ENCODE results near the gene FAR1.

The FAR1 gene

DNA sequence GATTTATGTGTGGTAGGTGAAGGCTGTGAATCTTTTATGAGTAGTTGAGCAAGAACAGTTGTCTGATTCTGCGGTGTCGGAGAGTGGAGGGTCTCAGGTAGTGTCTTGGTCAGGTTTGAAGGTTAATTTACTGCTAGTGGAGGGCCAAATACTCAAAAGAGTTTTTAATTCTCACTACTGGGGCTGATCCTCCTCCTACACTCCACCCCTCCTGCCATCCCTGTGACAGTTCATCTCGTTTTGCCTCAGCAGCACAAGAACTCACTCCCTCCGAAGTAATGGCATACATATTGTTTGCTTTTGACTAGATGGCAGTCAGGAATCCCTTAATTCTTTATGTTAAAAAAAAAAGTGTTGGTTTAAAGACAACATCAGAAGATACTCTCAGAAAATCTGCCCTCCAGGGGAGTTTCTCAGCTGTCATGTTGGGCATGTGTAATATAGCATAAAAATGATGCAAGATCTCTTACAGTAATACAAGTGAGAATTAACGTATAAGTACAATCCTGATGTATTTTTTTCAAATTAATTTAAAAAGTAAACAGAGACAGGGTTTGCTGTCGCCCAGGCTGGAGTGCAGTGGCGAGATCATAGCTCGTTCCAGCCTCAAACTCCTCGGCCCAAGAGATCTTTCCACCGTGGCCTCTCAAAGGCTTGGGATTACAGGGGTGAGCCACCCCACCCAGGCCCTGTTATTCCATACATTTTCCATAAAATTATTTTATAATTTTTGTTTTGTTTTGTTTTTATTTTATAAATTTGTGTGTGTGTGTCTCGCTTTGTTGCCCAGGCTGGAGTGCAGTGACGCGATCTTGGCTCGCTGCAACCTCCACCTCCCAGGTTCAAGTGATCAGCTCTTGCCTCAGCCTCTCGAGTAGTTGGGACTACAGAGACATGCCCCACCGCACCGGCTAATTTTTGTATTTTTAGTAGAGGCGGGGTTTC, 1.3 kb downstream of the FAR1 start:
- no peak for DNase-seq (ENCODE audit: low read depth in 3 of 3)

DNA sequence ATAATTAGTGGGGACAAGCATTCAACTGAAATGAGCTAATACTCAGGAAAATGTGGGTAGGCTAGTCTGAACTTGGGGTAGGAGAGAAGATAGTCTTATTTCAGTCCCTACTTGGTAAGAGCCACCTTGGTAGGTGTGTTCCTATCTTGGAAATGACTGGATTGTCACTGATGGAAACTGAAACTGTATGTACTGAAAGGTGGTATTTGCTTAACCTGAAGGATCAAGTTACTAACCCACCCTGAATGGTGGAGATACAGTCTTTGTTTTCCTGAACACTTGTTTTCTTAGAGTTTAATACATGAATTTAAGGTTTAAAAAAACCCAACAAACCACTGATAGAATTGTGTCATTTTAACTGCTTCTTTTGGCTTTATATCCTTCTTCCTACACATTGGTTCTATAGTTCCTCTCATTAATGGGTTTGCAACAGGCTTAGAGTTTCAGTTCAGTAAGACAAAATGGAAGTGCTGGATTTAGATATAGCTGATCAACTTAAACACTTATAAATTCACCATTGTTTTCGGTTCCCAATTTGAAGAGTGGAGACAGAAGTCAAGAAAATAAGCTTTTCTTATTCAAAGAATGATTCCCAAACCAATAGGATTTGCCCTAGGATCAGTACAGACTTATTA, 4.2 kb downstream of the FAR1 start:
- DNase-seq (ENCODE audit: low read depth in 3 of 3) = no peak

DNA sequence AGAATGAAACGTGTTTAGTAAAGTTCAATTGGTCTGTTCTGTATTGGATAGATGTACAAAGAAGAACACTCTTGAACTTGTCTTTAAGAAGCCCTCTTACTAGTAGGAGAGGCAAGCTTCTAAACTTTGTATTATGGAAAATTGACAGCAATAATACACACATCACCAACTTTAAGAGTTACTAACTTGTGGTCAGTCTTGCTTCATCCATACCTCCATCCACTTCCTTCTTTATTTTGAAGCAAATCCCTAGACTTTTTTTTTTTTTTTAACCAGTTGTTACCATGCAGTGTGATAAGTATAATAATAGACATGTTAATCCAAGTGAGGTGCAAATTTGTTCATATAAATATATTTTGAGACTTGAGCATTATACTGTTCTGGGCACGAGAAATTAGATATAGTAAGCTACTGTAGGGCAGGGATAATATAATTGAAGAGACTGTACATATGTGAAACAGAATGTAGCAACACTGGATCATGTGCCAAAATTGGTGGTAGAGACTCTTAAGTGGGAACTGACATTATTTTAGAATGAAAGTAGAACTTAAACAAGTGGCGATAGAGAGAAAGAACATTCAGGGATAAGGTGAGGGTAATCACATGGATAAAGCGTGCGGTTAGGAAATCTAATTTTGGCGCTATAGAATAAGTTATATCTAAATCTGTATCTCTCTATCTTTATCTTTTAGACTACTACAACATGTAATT, 6.5 kb downstream of the FAR1 start:
- no peak for DNase-seq (ENCODE audit: low read depth in 3 of 3)

DNA sequence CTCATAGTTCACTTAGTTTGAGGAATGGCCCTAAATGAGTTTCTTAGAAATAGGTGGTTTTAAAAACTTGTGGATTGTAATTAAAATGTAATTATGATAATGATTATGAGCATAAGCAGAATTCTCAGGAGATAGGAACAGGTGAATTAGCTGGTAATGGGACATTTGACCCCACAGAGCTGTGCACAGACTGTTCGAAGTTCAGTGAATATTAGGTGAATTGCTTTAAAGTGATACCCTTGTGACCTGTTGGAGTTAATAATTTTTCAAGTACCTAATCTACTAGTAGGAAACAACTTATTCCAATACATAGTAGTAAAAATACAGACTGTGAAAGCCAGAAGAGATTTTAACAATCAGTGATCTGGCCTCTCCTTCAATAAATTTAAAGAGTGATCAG, 8.1 kb downstream of the FAR1 start:
- no peak for DNase-seq (ENCODE audit: low read depth in 3 of 3)

DNA sequence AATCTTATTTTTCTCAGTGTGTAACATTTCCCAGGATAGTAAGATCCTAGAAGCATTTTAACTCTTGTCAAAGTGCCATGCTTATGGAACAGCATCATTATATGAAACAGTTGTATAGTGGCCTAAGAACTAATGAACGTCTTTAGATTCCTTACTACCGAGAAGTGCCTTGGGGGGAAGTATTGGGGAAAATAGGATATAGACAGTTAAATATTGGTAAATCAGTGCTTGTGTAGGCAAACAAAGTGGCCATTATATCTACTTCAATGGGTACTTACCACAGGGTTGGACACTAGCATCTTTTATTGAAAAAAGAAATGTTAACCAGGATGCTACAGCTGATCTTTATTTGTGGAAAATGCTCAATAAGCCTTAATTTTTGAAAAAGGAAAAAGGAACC, 11.3 kb downstream of the FAR1 start:
- no peak for DNase-seq (ENCODE audit: low read depth in 3 of 3)

DNA sequence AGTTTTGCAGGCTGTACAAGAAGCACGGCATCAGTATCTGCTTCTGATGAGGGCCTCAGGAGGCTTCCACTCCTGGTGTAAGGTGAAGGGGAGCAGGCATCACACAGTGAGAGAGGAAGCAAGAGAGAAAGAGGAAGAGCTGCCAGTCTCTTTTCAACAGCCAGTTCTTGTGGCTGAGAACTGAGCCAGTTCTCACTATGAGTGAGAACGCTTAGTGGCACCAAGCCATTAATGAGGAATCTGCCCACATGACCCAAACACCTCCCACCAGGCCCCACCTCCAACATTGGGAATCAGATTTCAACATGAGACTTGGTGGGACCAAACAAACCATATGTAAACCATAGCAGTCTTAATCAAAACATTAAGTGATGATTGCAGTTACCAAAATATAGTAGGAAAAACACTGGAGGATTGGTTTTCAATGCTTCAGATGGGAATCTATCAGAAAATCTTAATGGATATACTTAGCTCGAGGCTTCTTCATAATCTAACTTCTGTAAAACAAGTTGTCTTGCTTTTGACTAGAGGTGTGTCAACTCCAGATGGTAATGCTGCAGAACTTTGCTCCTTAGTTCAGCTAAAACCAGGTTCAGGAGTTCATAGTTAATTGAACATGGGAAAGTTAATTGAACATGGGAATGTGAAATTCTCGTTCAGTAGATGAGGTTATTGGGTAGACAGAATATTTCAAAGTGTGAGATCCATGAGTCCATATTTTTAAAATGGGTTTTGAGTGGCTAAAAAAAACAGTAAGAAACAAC, 12.2 kb downstream of the FAR1 start:
- DNase-seq (ENCODE audit: low read depth in 3 of 3) = no peak

DNA sequence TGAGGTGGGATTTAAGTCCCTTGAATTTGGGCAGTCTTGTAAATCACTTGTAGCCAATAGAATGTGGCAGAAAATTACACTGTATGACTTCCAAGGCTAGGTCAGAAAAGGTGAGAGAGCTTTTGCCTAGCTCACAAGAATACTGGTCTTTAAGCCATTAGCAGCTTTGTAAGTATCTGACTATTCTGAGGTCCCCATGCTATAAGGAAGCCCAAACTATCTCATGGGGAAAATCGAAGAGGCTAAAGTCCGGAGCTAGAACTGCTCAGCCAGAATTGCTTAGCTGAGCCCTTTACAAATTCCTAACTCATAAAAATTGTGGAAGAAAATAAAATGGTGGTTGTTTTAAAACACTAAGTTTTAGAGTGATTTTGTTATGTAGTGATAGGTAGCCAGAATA, 13.0 kb downstream of the FAR1 start:
- DNase-seq (ENCODE audit: low read depth in 3 of 3) = no peak

DNA sequence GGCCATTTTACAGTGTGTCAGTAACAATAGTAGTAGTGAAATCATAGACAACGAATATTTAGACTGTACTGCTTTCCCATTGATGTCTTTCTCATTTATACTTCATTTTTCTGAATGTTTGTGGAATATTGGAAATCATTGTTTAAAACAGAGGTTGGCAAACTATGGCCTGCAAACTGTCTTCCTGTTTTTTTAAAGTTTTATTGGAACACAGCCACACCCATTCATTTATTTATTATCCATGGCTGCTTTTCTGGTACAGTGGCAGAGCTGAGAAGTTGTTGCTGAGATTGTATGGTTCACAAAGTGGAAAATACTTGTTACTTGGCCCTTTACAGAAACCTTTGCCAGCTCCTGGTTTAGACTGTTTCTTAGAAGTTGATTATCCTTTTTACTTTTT, 13.7 kb downstream of the FAR1 start:
- DNase-seq (ENCODE audit: low read depth in 3 of 3) = no peak

DNA sequence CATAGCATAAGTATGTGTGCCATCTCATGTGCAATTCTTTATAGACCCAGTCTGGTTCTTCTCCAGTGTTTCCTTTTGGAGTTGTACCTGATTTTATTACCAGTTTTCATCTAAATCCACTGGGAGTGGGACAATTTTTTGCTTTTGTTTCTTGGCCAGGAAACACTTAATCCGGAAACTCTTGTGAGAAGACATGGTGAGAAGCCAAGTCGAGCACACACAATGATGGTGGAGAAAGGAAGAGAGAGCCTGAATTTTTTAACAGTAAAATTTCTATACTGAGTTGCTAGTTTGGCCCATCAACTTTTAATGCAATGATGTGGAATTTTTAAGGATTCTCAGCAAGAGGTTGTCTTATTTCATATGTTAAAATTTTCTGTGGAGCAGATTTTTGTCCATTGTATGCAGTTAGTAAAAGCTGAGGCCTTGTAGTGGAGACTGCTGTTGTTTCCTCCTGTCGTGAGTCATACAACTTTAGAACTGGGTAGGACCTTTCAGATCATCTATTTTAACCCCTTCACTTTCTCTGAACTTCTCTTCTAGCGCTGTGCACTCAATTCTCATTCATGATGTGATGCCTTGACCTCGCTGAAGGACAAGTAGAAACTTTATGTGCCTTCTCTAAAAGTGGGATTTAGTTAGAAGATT, 17.1 kb downstream of the FAR1 start:
- DNase-seq (ENCODE audit: low read depth in 3 of 3) = no peak

DNA sequence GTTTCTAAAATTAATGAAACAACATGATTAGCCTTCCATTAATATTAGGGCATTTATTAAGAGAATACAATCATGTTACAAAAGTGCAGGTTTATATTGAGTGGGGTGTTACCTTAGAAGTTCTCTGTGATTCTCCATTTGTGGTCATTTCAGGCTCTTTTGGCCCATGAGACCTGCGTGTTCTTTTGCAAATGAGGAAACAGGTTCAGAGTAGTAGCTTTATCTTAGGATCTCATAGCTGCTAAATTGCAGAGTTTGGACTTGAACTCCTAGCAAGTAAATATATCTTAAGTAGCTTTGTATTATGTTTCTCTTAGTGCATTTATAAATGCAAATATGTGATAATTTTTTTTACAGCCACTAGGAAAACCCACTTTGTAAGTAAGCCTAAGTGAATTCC, 18.3 kb downstream of the FAR1 start:
- DNase-seq (ENCODE audit: low read depth in 3 of 3) = no peak

DNA sequence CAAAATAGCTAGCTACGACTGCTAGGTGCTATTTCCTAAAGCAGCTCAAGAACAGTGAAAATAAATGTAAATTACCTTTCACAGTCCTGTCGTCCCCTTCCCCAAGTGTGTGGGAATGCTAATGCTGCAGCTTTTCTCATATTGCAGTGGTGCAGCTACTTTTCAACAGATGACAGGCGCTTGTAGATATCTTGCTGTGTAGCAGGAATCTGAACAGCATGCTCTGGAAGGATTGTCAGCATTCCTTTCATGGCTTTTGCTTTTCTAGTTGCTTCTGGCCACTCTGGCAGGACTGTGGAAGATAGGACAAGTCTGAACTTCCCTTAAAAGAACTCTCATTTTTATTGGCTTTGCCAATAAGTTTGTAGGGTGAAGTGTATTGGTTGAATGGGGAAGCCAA, 18.8 kb downstream of the FAR1 start:
- DNase-seq (ENCODE audit: low read depth in 3 of 3) = no peak

DNA sequence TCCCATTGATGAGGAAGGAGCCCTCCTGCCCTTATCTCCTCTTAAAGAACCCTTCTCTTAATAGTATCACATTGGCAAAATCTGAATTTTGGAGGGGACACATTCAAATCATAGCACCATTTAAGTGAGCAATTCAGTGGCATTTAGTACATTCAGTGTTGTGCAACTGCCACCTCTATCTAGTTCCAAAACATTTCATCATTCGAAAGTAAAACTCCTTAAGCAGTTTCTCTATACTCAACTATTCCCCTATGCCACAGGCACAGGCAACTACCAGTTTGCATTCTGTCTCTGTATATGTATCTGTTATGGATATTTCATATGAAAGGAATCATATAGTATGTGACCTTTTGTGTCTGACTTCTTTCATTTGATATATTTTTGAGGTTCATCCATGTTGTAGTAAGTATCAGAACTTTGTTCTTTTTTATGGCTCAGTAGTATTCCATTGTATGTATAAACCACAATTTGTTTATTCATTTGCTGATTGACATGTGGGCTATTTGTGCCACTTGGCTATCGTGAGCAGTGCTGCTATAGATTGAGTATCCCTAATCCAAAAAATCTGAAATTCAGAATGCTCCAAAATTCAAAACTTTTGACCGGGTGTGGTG, 22.9 kb downstream of the FAR1 start:
- no peak for DNase-seq (ENCODE audit: low read depth in 3 of 3)

DNA sequence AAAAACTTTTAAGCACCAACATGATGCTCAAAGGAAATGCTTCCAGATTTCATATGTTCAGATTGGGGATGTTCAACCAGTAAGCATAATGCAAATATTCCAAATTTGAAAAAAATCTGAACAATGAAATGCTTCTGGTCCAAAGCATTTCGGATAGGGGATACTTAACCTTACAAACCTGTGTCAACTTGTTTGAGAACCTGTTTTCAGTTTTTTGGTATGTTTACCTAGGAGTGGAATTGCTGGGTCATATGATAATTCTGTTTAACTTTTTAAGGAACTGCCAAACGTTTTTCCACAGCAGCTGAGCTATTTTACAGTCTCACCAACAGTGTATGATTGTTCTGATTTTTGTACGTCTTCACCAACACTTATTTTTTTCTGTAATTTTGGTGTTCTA, 23.7 kb downstream of the FAR1 start:
- DNase-seq (ENCODE audit: low read depth in 3 of 3) = no peak

DNA sequence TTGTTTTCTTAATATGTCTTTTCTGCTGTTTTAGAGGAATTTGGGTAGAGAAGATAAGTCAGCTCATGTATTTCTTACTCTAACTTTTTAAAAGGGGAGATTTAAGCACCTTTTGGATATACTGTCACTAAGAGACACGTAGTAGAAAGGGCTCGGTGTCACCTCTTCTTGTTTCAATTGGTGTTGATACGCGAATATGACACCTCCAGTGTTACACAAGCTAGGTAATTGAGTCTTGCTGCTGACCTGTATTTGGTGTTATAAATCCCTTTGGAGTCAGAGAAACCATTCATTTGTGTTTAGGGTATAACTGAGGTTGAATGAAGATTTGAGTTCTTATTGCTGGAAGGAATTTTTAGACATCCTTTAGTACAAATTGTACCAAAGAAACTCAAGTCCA, 25.6 kb downstream of the FAR1 start:
- DNase-seq (ENCODE audit: low read depth in 3 of 3) = no peak

DNA sequence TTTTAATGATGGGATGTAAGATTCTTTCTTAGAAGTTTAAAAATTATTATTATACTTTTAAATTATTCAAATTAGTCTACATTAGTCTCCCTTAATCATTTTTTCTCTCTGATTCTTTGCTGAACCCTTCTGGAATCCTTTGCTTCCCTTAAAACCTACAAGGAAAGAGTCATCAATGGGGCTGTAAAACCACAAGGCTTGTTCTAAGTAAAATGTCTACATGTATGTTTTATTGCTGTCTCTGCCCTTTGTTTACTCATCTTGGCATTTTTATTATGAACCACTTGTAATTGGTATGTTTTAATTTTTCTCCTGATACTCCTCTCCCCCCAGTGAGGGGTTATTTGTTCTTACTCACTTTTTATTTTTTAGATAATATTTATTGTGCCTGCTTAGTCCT, 27.4 kb downstream of the FAR1 start:
- no peak for DNase-seq (ENCODE audit: low read depth in 3 of 3)

DNA sequence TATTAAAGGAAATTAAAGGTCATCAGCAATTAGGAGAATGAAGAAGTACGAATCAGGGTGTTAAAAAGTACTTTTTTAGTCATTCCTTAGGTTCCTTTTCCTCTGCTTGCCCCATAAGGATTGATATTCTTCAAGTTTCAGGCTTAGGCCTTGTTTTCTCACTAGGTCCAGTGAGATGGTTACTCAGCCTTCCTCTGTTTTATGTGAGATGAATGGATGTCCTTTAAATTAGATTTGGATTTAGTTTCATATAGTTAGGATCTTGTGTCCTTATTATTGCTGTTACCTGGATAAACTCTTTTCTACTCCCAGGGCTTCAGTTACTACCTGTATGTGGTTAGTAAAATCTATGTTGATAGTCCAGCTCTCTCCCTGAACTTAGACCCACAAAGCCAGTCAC, 29.2 kb downstream of the FAR1 start:
- no peak for DNase-seq (ENCODE audit: low read depth in 3 of 3)

DNA sequence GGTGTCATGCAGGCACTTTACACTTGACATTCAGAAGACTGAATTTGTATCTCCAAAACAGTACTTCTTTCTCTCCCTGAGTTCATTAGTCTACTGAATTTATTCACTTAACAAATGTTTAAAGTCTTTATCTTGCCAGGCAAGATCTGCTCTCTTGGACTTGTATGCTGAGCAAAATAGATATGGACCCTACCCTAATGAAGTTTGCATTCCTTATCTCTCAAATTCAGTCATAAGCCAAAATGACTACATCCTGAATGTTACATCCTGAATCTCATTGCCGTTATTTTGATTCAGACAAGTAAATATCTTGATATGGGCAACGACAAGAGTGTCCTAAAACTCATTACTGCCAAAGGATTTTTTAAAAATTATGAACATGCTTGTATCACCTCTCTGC, 29.7 kb downstream of the FAR1 start:
- DNase-seq (ENCODE audit: low read depth in 3 of 3) = no peak

DNA sequence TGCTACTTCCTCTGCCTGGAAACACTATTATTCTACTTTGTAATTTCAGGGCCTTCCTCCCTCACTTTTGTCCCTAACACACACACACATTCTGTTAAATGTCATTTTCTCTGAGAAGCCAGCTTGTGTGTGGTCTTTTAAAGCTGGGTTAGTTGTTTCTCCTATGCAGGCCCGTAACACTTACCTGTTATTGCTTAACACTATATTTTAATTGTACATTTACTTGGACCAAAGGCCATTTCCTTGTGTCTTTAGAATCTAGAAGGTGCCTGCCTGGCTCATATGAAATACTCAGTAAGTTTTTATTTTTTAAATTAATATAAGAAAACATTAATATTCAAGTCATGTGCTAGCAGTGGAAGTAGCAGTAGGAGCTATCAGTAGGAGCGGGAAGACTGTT, 30.6 kb downstream of the FAR1 start:
- no peak for DNase-seq (ENCODE audit: low read depth in 3 of 3)

DNA sequence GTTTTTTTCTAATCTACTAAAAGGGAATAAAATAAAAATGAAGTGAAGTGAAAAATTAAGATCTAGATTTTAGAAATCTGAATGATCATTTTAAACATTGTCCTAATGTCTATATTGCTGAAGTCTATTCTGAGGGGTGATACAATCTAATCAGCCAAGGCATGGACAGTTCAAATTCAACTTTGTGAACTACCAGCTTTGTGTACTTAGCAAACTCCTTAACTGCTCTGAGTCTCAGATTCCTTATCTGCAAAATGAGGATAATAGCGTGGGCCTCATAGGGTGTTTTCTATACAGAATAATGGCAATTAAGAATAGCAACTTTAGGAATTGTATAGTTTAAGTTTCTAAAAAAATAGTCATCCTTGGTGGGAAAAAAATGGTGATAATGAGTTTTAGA, 31.4 kb downstream of the FAR1 start:
- no peak for DNase-seq (ENCODE audit: low read depth in 3 of 3)

DNA sequence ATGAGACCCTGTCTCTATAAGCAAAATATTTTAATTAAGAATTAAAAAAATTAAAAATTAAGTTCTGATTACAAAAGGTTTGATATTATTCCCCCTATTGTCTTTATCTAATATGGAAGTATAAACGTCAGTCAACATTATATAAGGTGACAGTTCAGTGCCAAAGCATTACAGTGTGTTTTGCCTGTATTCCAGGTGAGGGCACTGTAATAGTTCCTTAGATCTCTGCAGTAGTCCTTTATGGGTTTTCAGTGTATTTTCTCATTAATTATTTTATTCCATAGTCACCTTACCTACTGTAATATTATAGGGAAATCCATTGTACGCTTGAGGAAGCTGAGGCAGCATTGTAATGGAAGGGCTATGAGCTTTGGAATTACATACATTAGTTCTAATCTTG, 33.0 kb downstream of the FAR1 start:
- DNase-seq (ENCODE audit: low read depth in 3 of 3) = no peak

DNA sequence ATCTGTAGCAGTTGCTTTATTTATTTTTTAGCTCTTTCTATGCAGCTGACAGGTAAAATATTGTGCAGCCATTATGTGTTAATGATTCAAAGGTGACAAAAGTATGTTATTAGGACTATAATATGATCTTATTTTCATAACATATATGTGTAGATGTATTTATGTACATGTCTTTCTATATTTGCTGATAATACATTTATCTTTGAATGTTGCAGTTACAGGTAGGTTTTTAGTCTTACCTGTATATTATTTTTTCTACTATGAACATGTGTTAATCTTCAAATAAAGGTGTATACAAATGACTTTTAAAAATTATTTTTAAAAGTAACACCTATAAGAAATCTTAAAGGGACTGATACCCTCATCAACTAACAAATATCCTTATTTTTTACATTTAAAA, 33.6 kb downstream of the FAR1 start:
- no peak for DNase-seq (ENCODE audit: low read depth in 3 of 3)

Data from stimulated activated CD4-positive, alpha-beta T cell treated with anti-CD3 and anti-CD28 coated beads, TNF-alpha, amount 100 ng/mL, for 4 hours (primary cell).